MCF 10A (cell line): Measurements from ENCODE around the gene PCNX4. TPM values are rescaled to one million over a fixed set of nuclear protein-coding genes. Genes with fewer than 3 reads are reported as not detected.

Source experiments
- BruUV-seq: library from RNA; stranded (reverse); fragments of 400-500 nt; replicated peaks from 2 replicates; lab custom pipeline; 2021; lab: Mats Ljungman, UMichigan
- CTCF ChIA-PET: fragments of 300-600 bp; sonication (Branson Sonifier 250); formaldehyde crosslinking; extraction: SDS; loops from one replicate; lab custom pipeline; 2021; ENCODE audit warnings: antibody characterized with exemption, inconsistent platforms; lab: Yijun Ruan, JAX
- POLR2A ChIA-PET: fragments of 300-600, 350-650 bp; sonication (Branson Sonifier 250); formaldehyde crosslinking; extraction: SDS; loops from one replicate; lab custom pipeline; 2020; ENCODE audit warnings: antibody characterized with exemption, inconsistent platforms; lab: Yijun Ruan, JAX
- DNase-seq: peaks from one replicate; pipeline ENCODE4 v3.0.0-alpha.2; 2018; ENCODE audit not compliant: unreplicated experiment
- H3K27ac Mint-ChIP-seq: one replicate; pipeline ENCODE4 v1.8.0; 2022; ENCODE audit warnings: mild to moderate bottlenecking, low read depth, mixed read lengths; ENCODE audit not compliant: unreplicated experiment
- H3K27me3 Mint-ChIP-seq: one replicate; pipeline ENCODE4 v1.8.0; 2022; ENCODE audit warnings: mixed read lengths; ENCODE audit not compliant: insufficient read depth, unreplicated experiment
- H3K36me3 Mint-ChIP-seq: one replicate; pipeline ENCODE4 v1.8.0; 2022; ENCODE audit warnings: mild to moderate bottlenecking, moderate library complexity, mixed read lengths; ENCODE audit not compliant: insufficient read depth, unreplicated experiment
- H3K4me1 Mint-ChIP-seq: one replicate; pipeline ENCODE4 v1.8.0; 2022; ENCODE audit warnings: mixed read lengths; ENCODE audit not compliant: insufficient read depth, unreplicated experiment
- H3K4me3 Mint-ChIP-seq: one replicate; pipeline ENCODE4 v1.8.0; 2022; ENCODE audit warnings: mild to moderate bottlenecking, moderate library complexity, mixed read lengths; ENCODE audit not compliant: unreplicated experiment
- H3K9me3 Mint-ChIP-seq: one replicate; pipeline ENCODE4 v1.8.0; 2022; ENCODE audit warnings: mixed read lengths; ENCODE audit not compliant: unreplicated experiment
- intact Hi-C: fragments of 100-400 bp; cut with micrococcal nuclease; formaldehyde crosslinking; loops from 2 replicates; pipeline ENCODE4 v1.14.1; 2022
- total RNA-seq: library from RNA; stranded (reverse); gene quantifications from 2 replicates; pipeline ENCODE4 v1.2.3, GENCODE V29; 2022
- TF ChIP-seq, protein P1 (sequence below): fragments of 200-600 bp; IDR thresholded peaks from one replicate; pipeline ENCODE4 v1.8.0; 2022; ENCODE audit warnings: antibody characterized with exemption, mild to moderate bottlenecking; ENCODE audit not compliant: unreplicated experiment

The PCNX4 gene
- total RNA-seq, 1 experiment from 2014 or later: 62.8 TPM

GRCh38 chr14:60089221-60089620 is 2.5 kb upstream of the PCNX4 start:
- peaks cover 20% of the 10 kb centered on the region for H3K4me1 Mint-ChIP-seq
- no TSS peak for BruUV-seq
- DNase-seq: no peak
- intact Hi-C loops: no loop called here
- H3K9me3 Mint-ChIP-seq: no peaks in the 10 kb centered on the region
- ChIA-PET POLR2A (interaction anchor here (0.6 to 2.4 kb wide), 5 partner anchors 12 to 98 kb away, joined by 3 to 8 read pairs (median 3); partner anchors contain the start of gene DHRS7), CTCF (interaction anchor here (1.0 to 1.9 kb wide), 5 partner anchors 24 to 124 kb away, joined by 3 to 8 read pairs (median 5); partner anchors contain the start of gene DHRS7)
- H3K4me3 Mint-ChIP-seq: no peak overlapping the region
- no peak overlapping the region for H3K27ac Mint-ChIP-seq
- no peaks in the 10 kb centered on the region for H3K36me3 Mint-ChIP-seq
- no peaks in the 10 kb centered on the region for H3K27me3 Mint-ChIP-seq
- TF ChIP-seq, protein P1, sequence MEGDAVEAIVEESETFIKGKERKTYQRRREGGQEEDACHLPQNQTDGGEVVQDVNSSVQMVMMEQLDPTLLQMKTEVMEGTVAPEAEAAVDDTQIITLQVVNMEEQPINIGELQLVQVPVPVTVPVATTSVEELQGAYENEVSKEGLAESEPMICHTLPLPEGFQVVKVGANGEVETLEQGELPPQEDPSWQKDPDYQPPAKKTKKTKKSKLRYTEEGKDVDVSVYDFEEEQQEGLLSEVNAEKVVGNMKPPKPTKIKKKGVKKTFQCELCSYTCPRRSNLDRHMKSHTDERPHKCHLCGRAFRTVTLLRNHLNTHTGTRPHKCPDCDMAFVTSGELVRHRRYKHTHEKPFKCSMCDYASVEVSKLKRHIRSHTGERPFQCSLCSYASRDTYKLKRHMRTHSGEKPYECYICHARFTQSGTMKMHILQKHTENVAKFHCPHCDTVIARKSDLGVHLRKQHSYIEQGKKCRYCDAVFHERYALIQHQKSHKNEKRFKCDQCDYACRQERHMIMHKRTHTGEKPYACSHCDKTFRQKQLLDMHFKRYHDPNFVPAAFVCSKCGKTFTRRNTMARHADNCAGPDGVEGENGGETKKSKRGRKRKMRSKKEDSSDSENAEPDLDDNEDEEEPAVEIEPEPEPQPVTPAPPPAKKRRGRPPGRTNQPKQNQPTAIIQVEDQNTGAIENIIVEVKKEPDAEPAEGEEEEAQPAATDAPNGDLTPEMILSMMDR: no peak

DNA sequence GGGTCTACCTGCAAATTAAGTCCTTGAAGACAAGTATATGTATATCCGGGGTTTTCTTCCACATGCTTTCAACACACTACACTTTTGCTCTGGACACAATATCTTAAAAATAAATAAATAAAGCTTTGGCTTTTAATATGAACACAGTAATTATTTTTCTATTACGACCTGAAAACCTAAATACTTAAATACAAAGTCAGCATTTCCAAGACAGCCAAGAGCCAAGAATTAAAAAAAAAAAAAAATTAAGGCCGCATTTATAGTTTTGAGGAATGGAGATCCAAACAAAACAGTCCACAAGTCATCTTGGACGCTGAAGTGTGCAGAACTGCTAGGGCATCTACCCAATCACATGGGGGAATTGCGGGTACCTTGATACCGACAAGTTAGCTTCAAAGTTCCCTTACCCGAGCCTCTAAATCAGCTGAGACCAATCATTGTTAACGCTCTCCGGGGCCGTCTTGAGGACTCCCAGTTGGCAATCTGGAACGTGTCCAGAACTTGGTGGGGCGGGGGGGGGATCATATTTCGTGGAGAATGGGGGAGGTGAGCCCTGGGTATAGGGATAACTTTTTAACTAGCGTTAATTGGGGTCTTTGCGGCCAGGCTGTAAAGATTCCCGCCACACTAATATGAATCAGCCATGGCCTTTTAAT is 731 bp upstream of the PCNX4 start:
- H3K4me3 Mint-ChIP-seq: peak overlapping the region; percentile 93
- no peaks in the 10 kb centered on the region for H3K27me3 Mint-ChIP-seq
- no peaks in the 10 kb centered on the region for H3K9me3 Mint-ChIP-seq
- peak; percentile 82 for DNase-seq
- ChIA-PET CTCF (interaction anchor here (0.6 to 1.9 kb wide), 6 partner anchors 17 to 1171 kb away, joined by 3 to 8 read pairs (median 4); partner anchors contain the start of gene DHRS7), POLR2A (interaction anchor here (0.6 to 3.4 kb wide), 17 partner anchors 10 to 1851 kb away, joined by 3 to 21 read pairs (median 4); partner anchors contain the start of genes DHRS7 and PPM1A)
- intact Hi-C loops: loop anchor here (2.0 to 10.0 kb wide), 3 partner anchors 61 to 164 kb away; no protein-coding TSS in a partner anchor
- TSS peak; percentile 93 for BruUV-seq
- no peaks in the 10 kb centered on the region for H3K36me3 Mint-ChIP-seq
- TF ChIP-seq, protein P1: no peak
- H3K27ac Mint-ChIP-seq: peak overlapping the region; percentile 97
- H3K4me1 Mint-ChIP-seq: peaks cover 26% of the 10 kb centered on the region

GRCh38 chr14:60092526-60092920 is 800 bp downstream of the PCNX4 start:
- Mint-ChIP-seq H3K9me3 (no peaks in the 10 kb centered on the region), H3K27me3 (no peaks in the 10 kb centered on the region), H3K4me3 (peak overlapping the region; percentile 93), H3K27ac (peak overlapping the region; percentile 97), H3K4me1 (peaks cover 26% of the 10 kb centered on the region), H3K36me3 (peaks cover 6% of the 10 kb centered on the region)
- ChIA-PET POLR2A (interaction anchor here (0.7 to 3.4 kb wide), 25 partner anchors 8 to 1848 kb away, joined by 3 to 27 read pairs (median 6); partner anchors contain the start of genes DHRS7, PPM1A and PSMA3), CTCF (interaction anchor here (0.6 to 1.5 kb wide), 5 partner anchors 41 to 1414 kb away, joined by 3 to 4 read pairs (median 3); partner anchors contain the start of gene DHRS7)
- BruUV-seq: TSS peak; percentile 41
- TF ChIP-seq, protein P1: no peak
- peak; percentile 43 for DNase-seq
- intact Hi-C loops: loop anchor here (2.0 to 10.0 kb wide), 3 partner anchors 60 to 162 kb away; partner anchors contain the start of gene DHRS7

- H3K4me1 Mint-ChIP-seq: peaks cover 26% of the 10 kb centered on the region
Measured at GRCh38 chr14:60093080-60093479, 1.4 kb downstream of the PCNX4 start.

More at GRCh38 chr14:60093080-60093479, 1.4 kb downstream of the PCNX4 start:
- BruUV-seq: no TSS peak
- TF ChIP-seq, protein P1: no peak
- H3K27me3 Mint-ChIP-seq: no peaks in the 10 kb centered on the region
- H3K36me3 Mint-ChIP-seq: peaks cover 12% of the 10 kb centered on the region
- POLR2A ChIA-PET: interaction anchor here (0.7 to 3.4 kb wide), 24 partner anchors 8 to 1848 kb away, joined by 3 to 27 read pairs (median 6); partner anchors contain the start of genes ARID4A, DHRS7, PPM1A and PSMA3
- no peak for DNase-seq
- intact Hi-C loops: loop anchor here (2.0 to 10.0 kb wide), 3 partner anchors 59 to 162 kb away; partner anchors contain the start of gene DHRS7
- peak overlapping the region; percentile 93 for H3K4me3 Mint-ChIP-seq
- CTCF ChIA-PET: interaction anchor here (0.8 to 1.5 kb wide), 3 partner anchors 31 to 128 kb away, joined by 3 to 4 read pairs (median 3); partner anchors contain the start of gene DHRS7
- no peaks in the 10 kb centered on the region for H3K9me3 Mint-ChIP-seq
- peak overlapping the region; percentile 97 for H3K27ac Mint-ChIP-seq
